ENCODE measurements around the gene ATG5. TPM values are rescaled to one million over a fixed set of nuclear protein-coding genes. Genes with fewer than 3 reads are reported as not detected.

The ATG5 gene
- total RNA-seq, 3 donors from 2014 or later = 39.4 to 51.6 (median 43.0) TPM

DNA sequence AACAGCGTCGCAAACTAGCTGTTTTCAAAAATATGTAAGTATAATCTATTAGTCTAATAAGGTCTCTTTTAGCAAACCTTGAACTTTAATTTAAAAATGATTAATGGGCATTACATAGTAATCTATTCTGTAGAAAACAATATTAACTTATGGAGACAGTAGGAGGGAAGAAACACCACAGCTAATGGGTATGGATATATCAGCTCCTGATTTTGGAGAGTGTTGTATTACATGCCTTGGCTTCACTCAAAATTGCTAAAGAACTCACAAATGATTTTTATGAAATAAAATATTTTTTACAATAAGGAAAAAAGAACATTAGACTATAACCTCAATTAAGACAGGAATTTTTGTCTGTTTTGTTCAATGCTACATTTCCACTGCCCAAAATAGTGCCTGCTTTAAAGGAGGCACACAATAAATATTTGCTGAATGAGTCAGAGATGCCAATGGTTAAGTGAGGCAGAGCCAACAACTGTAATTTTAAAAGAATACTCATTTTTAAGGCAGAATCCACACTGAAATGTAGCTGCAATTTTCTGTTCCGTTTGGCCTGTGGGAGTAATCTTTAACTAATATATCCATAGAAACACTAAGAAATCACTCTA, 15.7 kb downstream of the ATG5 start:
- H3K4me1 ChIP-seq (ENCODE audit: low read depth) = no peaks in the 10 kb centered on the region
- H3K9me3 ChIP-seq = no peaks in the 10 kb centered on the region
- intact Hi-C loops (cut with DNase I, micrococcal nuclease) = loop anchor here in 1 of 2 donors (10.0 kb wide), 1 partner anchor 575 kb away; no protein-coding TSS in a partner anchor
- no peaks in the 10 kb centered on the region for H3K36me3 ChIP-seq (ENCODE audit: low read depth)
- H3K4me3 ChIP-seq = no peak overlapping the region
- no peak for TF ChIP-seq CTCF (IDR thresholded peaks at IDR 0.05)
- ATAC-seq (no peak), DNase-seq (no peak)

DNA sequence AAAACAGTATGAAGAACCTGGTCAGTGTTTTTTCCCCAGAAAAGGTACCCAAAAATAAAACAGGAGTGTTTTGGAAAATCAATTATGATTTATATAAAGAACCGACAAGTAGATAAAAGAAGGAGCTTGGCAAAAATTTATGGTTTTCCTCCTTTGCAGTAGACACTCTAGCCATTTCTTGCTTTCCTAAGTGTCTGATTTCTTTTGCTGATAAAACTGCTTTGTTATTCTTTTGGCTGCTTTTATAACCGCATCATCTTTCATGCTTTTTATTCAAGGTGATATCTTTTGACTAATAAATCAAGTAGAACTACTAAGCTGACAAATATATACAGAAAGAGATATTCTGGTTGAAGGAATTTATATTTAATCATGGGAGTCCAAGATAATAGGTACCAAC, 16.6 kb downstream of the ATG5 start:
- no peaks in the 10 kb centered on the region for H3K9me3 ChIP-seq
- intact Hi-C loops (cut with DNase I, micrococcal nuclease) = loop anchor here in 1 of 2 donors (10.0 kb wide), 1 partner anchor 574 kb away; no protein-coding TSS in a partner anchor
- H3K36me3 ChIP-seq (ENCODE audit: low read depth) = no peaks in the 10 kb centered on the region
- H3K4me1 ChIP-seq (ENCODE audit: low read depth) = no peaks in the 10 kb centered on the region
- DNase-seq = no peak
- no peak for TF ChIP-seq CTCF (IDR thresholded peaks at IDR 0.05)
- no peak for ATAC-seq
- no peak overlapping the region for H3K4me3 ChIP-seq

- no peak for ATAC-seq
- intact Hi-C loops (cut with DNase I, micrococcal nuclease) = loop anchor here in 1 of 2 donors (10.0 kb wide), 1 partner anchor 571 kb away; no protein-coding TSS in a partner anchor
Measured at GRCh38 chr6:106305740-106306139, 19.8 kb downstream of the ATG5 start.

DNA sequence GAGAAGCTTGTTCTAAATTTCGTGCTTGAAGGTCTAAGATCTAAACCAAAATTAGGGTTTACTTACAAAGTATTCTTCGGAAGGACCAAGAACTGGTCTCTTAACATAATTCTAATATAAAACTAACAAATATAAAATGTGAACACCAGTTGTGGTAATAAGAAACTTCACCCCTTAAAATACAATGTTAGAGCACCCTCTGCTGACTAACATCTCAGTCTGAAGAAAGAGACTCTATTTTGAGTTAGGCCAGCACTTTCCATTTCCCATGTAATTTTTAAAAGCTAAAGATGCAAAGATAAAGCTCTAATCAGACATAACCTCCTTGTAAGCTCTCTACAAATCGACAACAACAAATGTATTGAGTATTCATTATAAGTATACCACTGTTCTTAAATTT, 24.6 kb downstream of the ATG5 start:
- no peak for TF ChIP-seq CTCF (IDR thresholded peaks at IDR 0.05)
- peak; percentile 67 for ATAC-seq
- no peaks in the 10 kb centered on the region for H3K4me1 ChIP-seq (ENCODE audit: low read depth)
- H3K9me3 ChIP-seq = no peaks in the 10 kb centered on the region
- H3K4me3 ChIP-seq = no peak overlapping the region
- intact Hi-C loops (cut with DNase I, micrococcal nuclease) = loop anchor here in 1 of 2 donors (10.0 kb wide), 1 partner anchor 566 kb away; no protein-coding TSS in a partner anchor
- DNase-seq = peak in 1 of 3 donors; percentile 14
- no peaks in the 10 kb centered on the region for H3K36me3 ChIP-seq (ENCODE audit: low read depth)

More at GRCh38 chr6:106305740-106306139, 19.8 kb downstream of the ATG5 start:
- no peaks in the 10 kb centered on the region for H3K36me3 ChIP-seq (ENCODE audit: low read depth)
- no peak for DNase-seq
- H3K4me1 ChIP-seq (ENCODE audit: low read depth) = no peaks in the 10 kb centered on the region
- H3K4me3 ChIP-seq = no peak overlapping the region
- H3K9me3 ChIP-seq = no peaks in the 10 kb centered on the region
- TF ChIP-seq CTCF (IDR thresholded peaks at IDR 0.05) = no peak

GRCh38 chr6:106300020-106300780, 25.4 kb downstream of the ATG5 start:
- intact Hi-C loops (cut with DNase I, micrococcal nuclease) = loop anchor here in 1 of 2 donors (10.0 kb wide), 1 partner anchor 565 kb away; no protein-coding TSS in a partner anchor
- ATAC-seq (peak; percentile 86), DNase-seq (no peak)
- Histone ChIP-seq H3K36me3 (ENCODE audit: low read depth) (no peaks in the 10 kb centered on the region), H3K4me1 (ENCODE audit: low read depth) (no peaks in the 10 kb centered on the region), H3K9me3 (no peaks in the 10 kb centered on the region), H3K4me3 (no peak overlapping the region)
- TF ChIP-seq CTCF (IDR thresholded peaks at IDR 0.05) = no peak

Measured in mucosa of descending colon (tissue), 3 donors.